NK-92 (cell line): Measurements from ENCODE around the gene FUZ.

Experiments
- DNase-seq: peaks from one replicate; lab custom pipeline; 2025; ENCODE audit not compliant: unreplicated experiment; lab: John Stamatoyannopoulos, UW

FUZ gene

DNA sequence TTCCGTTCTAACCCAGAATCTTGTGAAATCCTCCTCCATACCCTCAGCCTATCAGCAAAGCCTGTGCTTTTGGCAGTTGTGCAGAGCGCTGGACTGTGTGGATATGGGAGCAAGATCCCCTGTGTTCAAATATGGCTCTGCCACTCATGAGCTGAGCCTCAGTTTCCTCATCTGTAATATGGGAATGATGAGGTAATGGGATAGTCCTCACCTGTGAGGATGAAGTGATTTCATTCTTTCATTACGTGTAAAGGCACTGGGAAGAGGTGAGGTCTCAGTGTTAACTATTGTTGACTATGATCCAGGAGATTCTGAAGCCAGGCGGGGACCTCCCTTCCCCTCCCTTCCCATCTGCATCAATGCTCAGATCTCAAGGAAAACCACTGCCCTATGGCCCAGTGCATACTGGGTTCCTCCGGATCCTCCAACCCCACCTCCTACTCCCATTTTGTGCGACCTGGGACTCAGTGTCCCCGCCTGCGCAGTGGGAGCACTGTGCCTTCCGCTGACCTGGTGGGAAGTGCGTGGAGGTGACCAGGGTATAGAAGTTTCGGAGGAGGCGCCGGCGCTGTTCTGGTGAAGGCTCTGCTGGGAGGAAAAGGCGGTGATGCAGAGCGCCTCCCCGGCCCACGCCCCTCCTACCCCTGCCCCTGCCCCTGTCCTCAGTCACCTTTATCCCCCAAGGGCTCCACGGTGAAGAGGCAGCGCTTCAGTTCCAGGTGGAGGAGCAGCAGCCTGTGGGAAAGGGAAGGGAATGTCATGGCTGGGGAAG lies 5.0 kb downstream of the FUZ start:
- no peak for DNase-seq

DNA sequence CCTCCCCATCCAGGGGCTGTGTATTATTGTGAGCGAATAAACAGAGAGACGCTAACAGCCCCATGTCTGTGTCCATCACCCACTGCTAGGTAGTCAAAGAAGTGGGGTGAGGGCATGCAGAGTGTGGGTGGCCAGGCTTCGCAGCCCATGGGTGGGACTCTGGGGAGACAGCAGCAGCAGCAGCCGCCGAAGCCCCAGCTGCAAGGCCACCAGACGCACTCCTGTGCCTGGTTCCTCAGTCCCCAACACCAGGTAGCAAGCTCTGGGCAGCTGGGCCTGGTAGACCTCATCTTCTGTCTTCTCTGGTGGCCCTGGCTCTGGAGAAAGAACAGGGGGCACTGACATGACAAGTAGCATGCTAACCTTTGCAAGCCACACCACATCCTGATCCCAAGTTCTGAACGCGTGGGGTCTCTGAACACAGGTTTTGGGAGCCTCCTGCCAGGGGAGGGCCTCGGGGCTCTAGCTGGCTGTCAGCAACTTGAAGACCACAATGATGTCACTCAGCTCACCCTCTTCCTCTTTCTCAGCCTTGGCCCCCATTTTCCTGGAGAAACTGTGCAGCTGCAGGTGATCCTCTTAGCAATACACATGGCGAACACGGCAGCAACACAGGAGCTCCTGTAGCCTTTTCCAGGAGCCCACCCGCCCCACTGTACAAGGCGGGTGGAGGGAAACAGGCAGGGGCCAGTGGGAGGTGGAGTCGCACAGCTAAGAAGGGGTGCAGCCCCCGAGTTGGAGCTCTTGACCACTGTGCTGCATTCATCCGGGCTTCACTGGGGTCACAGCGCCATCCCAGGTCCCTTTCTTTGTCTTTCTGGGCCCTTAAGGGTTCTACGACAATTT lies 5.8 kb downstream of the FUZ start:
- no peak for DNase-seq

DNA sequence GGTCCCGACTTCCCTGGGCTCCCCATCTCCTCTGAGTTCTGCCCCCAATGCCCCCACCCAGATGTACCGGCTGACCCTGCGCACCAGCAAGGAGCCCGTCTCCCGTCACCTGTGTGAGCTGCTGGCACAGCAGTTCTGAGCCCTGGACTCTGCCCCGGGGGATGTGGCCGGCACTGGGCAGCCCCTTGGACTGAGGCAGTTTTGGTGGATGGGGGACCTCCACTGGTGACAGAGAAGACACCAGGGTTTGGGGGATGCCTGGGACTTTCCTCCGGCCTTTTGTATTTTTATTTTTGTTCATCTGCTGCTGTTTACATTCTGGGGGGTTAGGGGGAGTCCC lies 6.5 kb downstream of the FUZ start:
- DNase-seq: no peak

DNA sequence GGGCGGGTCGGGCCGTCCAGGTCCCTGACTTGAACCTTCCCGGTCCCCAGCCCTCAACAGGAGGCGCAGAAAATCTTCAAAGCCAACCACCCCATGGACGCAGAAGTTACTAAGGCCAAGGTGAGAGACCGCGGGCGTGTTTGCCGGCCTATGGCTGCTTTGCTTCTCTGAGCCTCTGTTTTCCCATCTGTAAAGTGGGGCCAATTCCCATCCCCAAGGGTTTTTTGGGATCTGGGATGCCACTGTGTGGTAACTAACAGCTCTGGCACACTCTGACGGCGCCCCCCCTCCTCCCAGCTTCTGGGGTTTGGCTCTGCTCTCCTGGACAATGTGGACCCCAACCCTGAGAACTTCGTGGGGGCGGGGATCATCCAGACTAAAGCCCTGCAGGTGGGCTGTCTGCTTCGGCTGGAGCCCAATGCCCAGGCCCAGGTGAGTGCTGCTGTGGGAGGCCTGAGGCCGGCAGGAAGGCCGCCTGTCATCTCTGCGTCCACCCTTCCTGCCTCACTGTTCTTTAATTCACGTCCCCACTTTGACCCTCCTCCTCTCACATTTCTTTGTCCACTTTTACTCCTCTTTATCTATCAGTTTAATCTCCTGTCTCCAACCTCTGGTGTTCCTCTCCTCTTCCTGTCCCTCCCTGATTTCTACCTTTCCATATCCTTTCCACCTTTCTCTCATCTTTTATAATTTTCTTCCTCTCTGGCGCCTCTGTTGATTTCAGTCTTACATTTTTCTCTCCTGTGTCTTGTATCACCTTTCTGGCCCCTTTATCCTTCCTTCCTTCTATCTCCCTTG lies 7.1 kb downstream of the FUZ start:
- no peak for DNase-seq

DNA sequence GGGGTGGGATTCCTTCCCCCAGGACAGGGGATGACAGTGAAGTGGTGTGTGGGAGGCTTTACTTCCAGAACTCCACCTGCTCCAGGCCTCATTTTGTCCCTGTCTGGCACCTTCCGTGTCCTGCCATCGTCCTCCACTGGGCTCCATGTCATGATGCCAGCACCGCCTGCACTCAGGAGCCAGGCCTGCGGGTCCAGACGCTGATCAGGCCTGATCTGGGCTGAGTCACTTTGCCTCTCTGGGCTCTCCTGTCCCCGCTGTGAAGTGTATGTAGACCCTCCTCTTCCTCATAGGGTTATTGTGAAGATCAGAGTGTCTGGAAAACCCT lies 9.6 kb downstream of the FUZ start:
- DNase-seq: no peak

DNA sequence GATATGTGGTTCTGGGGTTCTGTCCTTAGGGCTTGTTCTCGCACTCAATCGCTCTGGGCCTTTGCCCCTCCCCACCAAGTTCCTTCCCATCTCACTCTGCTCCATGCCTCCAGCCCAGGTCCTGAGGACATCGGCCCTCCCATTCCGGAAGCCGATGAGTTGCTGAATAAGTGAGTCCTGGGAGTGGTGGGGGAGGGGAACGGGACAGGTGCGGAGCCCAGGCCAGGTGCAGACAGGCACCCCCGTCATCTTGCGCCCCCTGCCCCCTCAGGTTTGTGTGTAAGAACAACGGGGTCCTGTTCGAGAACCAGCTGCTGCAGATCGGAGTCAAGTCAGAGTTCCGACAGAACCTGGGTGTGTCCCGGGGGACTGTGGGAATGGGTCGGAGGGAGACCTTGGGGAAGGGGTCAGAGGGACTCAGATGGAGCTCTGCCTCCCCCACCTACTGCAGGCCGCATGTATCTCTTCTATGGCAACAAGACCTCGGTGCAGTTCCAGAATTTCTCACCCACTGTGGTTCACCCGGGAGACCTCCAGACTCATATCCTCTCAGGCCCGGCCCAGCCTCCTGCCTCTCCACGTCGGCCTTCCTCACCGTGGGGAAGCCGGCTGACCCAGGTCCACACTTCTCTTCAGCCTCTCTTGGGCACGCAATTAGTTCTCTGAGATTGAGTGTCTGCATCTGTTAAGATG lies 10.1 kb downstream of the FUZ start:
- no peak for DNase-seq

GRCh38 chr19:49801966-49802661 lies 11.0 kb downstream of the FUZ start:
- DNase-seq: no peak

GRCh38 chr19:49801401-49801888 lies 11.6 kb downstream of the FUZ start:
- DNase-seq: no peak

DNA sequence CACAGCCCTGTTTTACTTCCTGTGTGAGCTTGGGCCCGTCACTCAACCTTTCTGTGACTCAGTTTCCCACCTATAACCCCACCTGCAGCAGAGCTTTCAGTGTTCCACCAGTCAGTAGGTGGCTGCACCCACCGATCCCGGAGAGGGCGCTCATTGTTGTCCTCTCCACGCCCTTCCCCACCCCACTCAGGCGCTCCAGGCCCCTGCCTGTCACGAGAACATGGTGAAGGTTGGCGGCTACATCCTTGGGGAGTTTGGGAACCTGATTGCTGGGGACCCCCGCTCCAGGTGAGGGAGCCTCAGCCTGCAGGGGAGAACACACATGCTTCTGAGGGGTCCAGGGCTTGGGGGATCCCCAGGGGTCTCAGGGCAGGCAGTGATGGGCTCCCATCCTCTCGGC lies 12.3 kb downstream of the FUZ start:
- DNase-seq: no peak

- no peak for DNase-seq
These were observed 13.2 kb downstream of the FUZ start for GRCh38 chr19:49799798-49800376.

DNA sequence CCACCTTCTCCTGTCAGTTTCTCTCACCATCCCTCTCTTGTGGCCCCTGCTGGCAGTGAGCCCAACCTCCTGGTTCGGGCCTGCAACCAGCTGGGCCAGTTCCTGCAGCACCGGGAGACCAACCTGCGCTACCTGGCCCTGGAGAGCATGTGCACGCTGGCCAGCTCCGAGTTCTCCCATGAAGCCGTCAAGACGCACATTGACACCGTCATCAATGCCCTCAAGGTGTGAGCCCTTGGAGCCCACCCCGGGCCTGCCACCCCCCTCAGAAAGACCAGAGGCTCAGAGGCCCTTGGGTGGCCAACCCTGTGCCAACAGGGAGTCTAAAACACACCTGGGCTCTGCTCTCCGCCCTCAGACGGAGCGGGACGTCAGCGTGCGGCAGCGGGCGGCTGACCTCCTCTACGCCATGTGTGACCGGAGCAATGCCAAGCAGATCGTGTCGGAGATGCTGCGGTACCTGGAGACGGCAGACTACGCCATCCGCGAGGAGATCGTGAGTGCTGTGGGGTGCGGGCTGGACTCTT lies 13.8 kb downstream of the FUZ start:
- no peak for DNase-seq

- DNase-seq: no peak
These were observed 14.5 kb downstream of the FUZ start for GRCh38 chr19:49798574-49798973.

- no peak for DNase-seq
These were observed 17.5 kb downstream of the FUZ start for GRCh38 chr19:49795615-49796014.

GRCh38 chr19:49793561-49793840 lies 19.6 kb downstream of the FUZ start:
- DNase-seq: no peak

DNA sequence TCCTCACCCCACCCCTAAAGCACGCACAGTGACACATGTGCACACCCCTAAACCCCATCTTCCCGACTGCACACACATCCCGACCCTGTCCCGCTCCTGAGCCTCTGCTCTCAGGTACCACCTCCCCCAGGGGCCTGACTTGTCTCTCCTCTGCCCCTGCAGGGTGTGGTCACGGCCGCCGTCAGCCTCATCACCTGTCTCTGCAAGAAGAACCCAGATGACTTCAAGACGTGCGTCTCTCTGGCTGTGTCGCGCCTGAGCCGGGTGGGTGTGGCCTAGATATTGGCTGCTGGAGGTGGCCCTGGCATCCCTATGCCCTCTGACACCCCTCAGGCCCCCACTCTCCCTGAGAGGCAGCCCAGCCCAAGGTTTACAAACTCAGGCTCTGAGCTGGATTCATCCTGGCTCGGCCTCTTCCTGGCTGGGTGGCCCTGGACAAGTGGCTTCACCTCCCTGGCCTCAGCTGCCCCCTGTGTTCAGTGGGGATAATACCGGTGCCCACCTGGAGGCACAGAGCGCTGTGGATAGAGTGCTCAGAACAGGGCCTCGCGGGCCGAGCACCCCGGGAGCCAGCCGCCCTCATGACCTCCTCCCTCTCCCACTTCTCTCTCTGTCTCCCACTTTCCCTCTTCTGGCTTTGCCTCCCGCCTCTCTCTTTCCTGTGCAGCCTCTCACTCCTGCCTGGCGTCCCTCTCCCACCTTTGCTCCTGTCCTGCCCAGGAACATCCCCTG lies 20.1 kb downstream of the FUZ start:
- DNase-seq: no peak

- no peak for DNase-seq
These were observed 21.2 kb downstream of the FUZ start for GRCh38 chr19:49791776-49792445.

GRCh38 chr19:49790866-49791265 lies 22.2 kb downstream of the FUZ start:
- DNase-seq: no peak

DNA sequence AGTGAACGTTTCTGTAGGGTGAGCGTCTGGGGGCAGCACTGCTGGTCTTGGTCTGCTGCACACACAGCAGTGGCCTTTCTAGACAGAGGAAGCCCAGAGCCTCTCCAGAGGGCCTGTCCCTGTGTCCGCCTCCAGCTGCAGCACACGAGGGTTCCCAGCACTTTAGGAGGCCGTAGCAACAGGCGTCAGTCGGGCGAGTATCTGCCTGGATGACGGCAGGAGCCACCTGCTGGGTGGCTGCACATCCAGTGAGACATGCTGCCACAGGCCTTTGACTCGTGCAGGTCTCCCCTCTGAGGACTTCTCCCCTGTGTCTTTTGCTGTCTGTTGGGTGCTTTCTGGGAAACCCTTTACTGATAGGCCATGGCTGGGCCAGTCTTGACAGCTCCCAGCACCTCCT lies 24.2 kb downstream of the FUZ start:
- DNase-seq: no peak

- no peak for DNase-seq
These were observed 25.3 kb downstream of the FUZ start for GRCh38 chr19:49787746-49788145.
